Glomerular visceral epithelial cell (primary cell): ENCODE measurements around the gene CACNA1E.

Experiments
- DNase-seq: peaks from one replicate; pipeline ENCODE4 v3.0.0-alpha.2; 2016; ENCODE audit errors: extremely low spot score

CACNA1E gene

DNA sequence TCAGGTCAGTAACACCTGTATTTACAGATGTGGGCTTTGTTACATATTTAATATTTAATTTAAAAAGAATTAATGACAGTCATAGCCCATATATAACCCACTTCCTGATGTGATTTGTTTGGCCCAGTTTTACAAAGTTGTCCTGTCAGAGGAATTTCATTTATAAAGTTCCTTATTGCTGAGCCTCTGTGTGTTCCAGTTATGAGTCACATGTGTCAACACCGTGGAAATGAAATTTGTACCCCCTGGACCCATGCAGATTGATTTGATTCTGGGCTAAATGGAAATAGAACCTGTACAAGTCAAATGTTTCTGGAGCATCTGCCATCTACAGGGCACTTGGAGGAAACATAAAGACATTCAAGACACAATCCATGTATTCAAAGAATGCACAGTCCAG is 149.2 kb downstream of the CACNA1E start:
- no peak for DNase-seq

DNA sequence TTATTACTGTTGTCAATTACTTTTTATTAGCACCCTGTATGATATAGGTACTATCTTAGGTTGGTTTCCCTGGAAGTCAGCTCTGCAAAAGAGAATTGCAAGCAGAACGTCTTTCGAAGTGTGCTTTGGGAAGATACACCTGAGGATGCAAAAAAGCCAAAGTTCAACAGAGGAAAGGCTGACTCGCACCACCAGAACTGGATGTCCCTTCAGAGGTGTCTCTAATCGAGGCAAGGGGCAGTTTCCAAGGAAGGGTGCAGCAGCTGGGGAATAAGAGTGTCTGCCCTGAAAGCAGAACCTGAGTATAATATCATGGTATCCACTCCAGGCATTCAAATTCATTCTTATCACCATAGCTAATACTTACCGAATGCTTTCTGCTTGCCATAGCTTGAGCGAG is 149.6 kb downstream of the CACNA1E start:
- no peak for DNase-seq

DNA sequence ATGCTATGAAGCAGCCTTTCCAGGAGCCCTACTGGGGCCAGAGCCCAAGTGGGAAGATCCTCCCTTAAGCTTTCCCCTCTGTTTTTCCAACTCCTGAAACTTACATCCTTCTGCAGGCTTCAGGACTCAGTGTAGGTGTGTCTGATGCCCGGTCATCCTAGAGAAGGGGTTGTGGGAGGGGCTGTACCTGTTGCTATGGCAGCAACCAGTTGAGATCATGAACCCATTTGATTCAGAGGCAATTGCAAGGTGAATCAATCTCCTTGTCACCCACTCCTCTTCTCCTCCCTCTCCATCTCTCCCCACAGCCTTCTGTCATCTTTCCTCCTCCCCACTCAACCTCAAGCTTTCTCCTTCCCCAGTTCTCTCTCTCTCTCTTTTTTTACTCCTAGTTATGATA is 151.8 kb downstream of the CACNA1E start:
- DNase-seq, result no peak

DNA sequence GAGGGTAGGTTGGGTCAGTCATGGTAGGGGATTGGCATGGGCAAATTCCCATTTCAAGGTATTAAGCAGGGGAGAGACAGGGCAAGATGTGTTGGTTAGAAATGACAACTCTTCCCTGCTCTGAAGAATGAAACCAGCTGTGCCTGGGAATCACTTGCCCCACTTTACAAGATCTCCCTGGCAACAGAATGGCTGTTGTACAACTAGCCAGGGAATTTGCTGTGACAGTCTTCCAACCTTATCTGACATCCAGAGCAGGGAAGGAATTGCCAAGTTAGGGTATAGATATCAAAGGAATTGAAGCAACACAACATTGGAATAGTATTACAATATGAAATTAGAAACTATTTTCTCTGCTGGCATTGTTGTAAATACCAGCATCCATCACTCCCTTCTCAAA is 154.7 kb downstream of the CACNA1E start:
- DNase-seq, result no peak

DNA sequence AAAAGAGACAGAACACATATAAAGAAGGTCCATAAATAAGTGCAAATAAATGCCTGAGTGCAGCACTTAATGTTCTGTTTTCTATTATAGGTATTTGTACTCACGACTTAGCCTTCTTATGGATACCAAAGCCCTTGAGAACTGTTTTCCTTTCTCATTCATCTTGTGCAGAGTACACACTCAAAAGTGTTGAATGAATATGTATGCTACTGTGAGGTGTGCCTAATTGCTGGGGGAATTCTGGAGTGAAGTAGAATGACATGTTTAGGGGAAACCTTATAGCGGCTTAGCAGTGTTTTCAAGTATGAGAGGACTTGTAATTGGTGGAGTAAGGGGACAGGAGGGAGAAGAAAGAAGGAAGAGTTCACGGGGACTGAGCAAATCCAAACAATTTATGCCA is 157.6 kb downstream of the CACNA1E start:
- no peak for DNase-seq

DNA sequence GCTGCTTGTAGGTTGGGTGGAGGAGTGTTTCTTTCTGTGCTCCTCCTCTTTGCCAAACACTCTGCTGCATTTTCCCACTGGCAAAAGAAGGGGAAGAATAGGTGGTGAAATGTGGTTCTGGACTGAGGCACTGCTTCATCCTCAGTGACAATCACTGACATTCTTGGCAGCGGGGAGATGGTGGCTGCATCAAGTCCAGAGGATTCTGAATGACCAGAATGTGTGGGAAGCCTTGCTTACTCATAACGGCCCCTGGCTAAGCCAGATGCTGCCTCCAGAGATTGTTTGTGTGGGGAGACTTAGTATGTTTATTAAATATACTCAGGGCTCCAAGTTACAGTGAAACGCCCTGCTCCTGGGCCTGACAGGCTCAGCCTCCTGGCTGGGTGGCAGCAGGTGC is 160.3 kb downstream of the CACNA1E start:
- no peak for DNase-seq

DNA sequence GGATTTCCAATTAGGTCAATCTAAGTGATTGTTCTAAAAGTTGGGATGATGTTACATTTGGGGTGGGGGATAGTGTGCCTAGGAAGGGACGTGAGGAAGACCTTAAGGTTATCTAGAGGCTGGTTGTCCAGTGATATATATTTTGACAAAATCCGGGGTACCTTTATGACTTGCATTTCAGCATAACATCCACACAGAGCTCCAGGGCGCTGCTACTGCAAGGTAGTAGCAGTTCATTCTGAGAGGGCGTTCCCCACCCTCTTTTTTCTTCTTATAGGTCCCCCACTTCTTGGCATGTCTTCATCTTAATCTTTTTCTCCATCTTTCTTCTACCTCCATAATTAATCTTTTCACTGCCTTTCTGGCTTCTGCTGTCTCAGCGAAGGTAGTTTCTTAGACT is 161.9 kb downstream of the CACNA1E start:
- DNase-seq, result no peak

DNA sequence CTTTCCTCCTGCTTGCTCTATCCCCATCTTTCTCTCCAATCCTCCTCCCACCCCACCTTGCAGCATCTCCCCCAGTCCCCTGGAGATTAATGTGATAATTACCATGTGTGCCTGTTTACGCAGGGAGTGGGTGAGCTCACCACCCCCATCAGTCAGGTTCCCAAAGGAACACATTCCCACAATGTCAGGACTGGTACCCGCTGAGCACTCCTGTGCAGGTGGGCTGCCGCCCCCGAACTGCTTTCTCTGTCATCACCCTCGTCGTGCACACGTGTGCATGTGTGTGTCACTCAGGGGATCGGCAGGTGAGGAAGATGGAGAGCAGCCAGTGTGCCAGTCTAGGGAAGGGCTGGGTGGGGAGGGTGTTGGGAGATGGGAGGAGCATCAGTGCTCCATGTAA is 163.4 kb downstream of the CACNA1E start:
- DNase-seq, result no peak

DNA sequence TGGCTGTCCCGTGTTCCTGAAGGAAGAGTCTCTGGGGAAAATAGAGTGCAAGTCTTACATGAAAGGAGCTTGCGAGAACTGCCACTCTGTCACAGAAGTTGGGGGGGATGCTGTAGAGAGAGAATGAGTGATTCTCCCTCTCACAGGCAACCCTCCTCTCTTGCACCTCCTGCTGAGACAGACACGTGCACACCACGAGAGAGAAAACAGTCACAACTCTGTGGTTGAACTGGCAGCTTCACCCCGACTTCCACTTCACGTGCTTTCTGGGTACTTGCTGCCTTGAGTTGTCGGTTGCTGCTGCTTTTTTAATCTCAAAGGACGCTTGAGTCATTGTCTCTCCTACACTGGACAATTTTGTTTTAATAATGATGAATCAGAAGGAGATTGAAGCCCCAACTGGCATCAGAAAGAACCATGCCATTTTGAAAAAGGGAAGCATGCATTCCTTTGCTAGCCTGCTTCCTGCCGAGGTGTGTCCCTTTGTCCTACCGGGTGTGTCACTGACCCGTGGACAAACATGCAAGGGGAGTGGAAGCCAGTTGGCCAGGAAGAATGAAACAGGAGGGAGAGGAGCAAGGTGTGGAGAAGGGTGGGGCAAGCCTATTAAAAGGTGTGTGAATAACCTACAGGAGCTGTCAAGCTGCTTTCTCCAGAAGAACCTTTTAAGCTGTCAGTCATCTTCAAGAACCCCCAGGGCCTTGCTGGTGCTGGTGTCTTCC is 164.2 kb downstream of the CACNA1E start:
- no peak for DNase-seq

DNA sequence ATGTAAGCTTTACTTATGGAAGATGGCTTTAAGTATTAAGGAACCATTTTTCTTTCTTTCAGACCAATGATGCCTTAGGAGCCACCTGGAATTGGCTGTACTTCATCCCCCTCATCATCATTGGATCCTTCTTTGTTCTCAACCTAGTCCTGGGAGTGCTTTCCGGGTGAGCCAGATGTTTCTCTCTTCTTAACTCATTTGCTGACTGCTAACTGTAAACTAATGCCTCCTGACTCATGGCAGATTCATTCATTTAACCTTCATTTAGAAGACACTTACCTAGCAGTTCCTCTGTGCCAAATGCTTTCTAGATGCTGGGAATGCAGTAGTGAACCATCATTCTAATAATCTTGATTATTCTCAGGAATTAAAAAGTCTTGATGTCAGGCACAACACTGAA is 168.0 kb downstream of the CACNA1E start:
- no peak for DNase-seq

DNA sequence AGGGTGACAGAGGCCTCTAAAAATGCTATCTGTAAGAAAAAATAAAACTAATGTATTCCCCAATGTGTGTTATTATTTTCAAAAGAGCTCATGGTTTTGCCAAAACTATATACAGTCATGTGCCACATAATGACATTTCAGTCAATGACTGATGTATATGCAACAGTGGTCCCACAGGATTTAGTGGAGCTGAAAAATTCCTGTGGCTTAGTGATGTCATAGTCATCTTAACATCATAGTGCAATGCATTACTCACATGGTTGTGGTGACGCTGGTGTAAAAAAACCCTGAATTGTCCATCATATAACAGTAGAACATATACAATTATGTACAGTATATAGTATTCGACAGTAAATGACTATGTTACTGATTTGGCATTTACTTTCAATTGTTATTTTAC is 172.4 kb downstream of the CACNA1E start:
- DNase-seq, result no peak

DNA sequence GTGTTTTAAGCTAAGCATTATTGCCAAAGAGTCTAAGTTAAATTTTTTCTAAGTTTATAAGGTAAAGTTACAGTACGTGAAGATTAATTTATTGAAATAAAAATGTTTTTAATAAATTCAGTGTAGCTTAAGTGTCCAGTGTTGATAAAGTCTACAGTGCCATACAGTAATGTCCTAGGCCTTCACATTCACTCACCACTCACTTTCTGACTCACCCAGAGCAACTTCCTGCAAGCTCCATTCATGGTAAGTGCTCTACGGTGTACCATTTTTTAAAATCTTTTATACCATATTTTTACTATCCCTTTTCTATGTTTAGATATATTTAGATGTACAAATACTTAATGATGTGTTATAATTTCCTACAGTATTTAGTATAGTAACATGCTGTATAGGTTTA is 173.2 kb downstream of the CACNA1E start:
- no peak for DNase-seq

DNA sequence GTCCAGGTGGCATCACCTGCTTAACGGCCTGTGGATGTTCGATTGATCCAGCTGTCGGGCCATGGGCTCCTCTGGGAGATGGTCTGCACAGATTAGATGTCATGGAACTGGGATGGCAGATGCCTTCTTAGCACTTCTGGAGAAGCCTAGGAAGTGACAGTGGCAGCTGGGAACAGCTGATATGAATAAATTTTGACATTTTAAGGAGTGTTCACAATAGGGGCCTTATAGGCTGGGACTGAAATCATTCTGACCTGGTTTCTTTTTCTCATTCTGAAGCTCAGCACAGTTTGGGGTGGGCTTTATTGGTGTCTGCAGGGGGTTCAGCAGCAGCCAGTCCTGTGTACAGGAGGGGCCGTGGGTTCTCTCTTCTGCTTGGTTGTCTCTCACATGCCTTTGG is 175.3 kb downstream of the CACNA1E start:
- no peak for DNase-seq

DNA sequence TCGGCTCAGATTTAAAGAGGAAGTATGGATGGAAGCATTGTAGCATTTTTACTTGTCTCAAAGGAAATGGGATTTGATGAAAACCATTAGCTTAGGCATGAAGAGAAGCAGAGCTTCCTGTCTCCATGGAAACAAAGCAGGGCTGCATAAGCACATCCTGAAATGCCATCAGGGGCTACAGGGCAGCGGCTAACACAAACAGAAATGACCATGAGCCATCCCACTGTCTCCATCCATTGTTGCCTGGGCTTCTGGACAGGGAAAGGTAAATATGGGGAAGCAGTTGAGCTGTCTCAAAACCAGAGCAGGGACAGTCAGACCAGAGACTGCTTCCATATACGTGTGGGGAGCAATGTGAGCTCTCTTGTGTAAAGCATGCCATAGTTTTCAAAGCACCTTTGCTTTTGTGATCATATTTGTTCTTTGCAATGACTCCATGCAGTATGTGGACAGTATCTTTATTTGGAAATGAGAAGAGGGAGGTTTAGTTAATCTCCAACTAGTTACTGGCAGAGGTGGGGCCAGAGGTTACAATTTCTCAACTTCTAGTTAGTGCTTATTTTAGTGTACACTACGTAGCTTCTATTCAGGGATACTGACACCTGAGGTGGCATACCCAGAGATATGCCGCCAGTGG is 176.1 kb downstream of the CACNA1E start:
- no peak for DNase-seq

DNA sequence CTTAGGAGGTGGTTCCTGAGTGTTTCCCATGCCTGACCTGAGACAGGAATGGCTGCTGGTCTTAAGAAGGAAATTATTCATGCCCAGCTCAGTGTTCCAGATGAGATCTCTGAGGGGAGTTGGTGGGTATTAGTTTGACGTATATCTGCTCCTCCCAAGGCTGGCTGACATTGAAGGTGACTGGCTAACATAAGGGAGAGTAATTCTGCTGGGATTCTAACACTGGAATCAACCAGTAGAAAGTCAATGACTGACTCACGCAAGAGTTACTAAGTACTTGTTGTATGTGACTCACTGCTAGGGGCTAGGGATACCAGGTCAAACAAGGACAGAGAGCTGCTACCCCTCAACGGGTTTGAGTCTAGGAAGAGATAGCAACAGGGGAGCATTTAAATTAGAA is 177.3 kb downstream of the CACNA1E start:
- no peak for DNase-seq

DNA sequence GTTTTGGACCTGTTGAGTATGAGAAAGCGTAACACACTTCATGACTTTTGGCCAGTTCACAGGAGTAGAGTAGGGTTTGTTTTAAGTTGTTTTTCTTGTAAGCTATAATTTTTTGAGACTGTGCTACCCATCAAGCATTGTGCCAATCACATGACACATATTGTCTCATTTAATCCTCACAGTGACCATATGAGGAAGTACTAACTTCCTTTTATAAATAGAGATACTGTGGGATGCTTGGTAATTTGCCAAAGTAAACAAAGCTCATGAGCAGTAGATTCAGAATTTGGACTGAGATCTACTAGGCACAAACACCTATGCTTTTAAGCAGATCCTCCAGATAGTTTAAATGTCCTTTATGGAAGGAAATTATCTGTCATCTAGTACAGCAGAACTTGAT is 178.3 kb downstream of the CACNA1E start:
- no peak for DNase-seq

DNA sequence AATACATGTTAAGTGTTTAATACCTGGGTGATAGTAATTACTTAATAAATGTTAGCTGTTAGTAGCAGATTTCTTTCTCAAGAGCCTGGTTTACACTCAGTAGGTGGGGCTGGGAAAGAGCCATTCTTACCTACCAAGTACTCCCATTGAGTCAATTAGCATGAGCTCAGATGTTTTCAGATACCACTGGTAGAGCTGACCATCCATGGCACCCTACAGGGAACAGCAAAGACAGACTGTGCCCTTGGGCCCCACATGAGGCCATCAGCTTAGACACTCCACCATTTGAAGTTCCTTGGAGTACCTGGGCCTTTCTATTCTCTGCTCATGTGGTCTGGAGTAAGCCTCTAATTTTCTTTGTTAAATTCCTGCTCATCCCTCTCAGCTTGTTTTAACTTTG is 179.3 kb downstream of the CACNA1E start:
- no peak for DNase-seq

DNA sequence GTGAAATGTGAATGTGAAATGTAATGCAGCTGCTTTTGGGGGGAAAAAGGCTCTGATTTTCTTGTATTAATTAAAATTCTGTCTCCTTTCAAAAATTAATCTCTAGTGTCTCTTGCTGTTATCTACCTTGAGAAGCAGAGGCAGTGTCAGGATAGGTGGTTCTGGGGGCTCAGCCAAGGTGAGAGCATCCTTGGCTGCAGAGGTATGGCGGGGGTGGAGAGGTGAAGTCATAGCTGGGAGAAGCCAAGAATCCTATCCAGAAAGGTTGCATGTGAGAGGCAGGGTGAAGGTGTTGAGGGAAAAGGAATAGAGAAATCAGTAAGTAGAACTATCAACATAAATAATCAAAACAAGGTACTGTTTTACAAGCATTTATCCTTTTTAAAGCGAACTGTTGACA is 181.2 kb downstream of the CACNA1E start:
- DNase-seq, result no peak

DNA sequence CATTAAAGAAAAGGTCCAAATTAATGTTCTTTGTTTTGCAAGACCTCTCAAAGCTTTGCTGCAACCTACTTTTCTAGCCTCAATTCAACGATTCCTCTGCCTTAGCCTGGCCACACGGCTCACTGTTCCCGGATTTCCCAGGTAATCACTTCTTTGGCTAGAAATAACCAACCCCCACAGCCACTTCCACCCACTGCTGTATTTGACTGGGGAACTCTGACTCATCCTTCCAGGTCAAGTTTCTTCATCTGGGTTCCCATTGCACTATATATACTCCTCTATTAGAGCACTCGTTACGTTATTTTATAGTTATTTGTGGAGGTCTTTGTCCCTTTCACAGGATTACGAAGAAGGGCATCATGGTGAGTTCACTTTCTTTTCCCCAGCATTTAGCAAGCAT is 185.9 kb downstream of the CACNA1E start:
- DNase-seq, result no peak

DNA sequence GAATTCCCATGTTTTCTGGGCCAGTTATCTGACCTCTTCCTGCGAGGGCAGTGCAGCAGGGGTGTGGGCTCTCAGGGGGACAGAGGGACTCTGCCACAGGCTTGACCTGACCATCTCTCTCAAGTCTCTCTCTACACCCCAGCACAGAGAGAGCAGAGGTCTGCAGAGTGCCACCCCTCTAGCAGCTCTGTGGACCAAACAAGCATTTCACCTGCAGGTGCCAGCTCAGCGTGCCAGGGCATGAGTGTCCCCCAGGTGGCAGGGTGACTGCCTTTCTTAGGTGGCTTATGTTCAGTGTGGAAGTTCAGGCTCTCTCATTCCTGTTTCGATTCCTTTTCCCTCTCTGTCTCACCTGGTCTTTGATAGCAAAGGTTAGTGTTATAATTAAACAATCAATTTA is 191.3 kb downstream of the CACNA1E start:
- DNase-seq, result no peak

DNA sequence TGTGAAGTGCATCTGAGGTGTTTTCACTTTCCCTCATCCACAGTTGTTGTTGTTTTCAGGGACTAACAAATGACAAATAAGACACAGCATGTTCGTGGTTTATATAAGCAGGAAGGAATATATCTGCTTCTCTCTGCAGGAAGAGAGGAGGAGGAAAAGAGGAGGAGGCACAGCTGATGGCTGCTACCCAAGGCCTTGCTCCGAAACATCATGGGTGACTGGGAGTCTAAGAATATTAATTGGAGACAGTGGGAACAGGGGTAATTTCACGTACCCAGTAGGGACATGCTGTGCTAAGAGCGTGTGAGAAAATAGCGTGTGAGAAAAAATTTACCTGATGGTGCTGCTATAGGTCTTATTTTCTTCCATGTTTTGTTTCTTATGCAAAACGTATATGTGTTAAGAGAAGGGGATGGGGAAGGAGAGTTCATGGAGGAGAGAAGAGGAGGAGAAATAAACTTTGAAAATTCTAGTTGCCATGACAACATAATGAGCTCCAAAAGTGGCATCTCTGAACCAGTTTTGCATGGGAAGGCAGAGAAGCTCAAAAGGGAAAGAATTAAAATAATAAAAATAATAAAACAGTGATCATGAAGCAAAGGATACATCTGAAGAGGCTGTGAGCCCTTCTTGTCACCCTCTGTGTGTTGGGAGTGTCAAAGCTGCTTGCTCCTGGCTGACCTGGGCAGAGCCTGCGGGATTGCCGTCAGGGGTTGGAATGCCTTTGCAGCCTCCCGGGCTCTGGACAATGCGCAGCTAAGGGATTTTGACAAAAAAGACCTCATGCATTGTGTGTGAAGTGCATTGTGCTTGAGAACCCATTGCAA is 192.0 kb downstream of the CACNA1E start:
- no peak for DNase-seq

DNA sequence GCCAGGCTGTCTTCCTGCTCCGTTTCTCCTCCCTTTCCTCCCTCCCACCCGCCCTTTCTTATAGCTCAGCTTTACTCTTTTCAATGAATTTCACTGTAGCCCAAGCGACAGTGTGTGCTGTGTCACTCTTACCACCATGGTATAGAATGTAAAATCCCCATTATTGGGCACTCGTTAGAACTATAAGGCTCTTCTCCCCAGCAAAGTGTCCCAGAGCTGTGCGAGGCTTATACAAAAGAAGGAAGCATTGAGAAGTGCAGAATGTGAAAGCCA is 192.5 kb downstream of the CACNA1E start:
- no peak for DNase-seq

DNA sequence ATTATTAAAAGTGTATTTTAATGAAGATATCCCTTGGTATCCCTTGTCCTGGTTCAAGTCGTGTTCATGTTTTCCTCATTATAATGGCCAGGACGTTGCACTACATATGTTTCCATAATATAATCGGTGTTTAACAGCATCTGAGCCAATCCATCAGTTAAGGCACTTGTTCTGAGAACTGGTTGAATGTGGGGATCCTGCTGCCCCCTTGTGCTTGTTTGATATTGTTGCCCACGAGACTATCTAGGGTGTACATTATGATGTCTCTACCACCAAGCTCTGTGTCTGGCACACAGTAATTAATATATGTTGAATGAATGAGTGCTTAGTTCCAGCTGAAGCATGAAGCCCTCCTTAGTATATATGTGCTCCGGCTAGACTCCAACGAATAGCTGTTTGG is 193.0 kb downstream of the CACNA1E start:
- no peak for DNase-seq
